Activated T-helper 2 cell treated with anti-CD3 and anti-CD28 coated beads, Interferon-gamma antibody, Interleukin-2, Interleukin-4, amounts not matched to agents 10 μg/mL and 5 μg/mL and 100 μg/mL, durations not matched to agents 14 hours and 24 hours and 36 hours (primary cell): ENCODE results near the gene CSNK2A1. TPM values are rescaled to one million over a fixed set of nuclear protein-coding genes. Genes with fewer than 3 reads are reported as not detected.
"Not testable (repeated sequence)": the region's sequence is repeated elsewhere in the genome, so short reads cannot be mapped to it uniquely, and the experiment has no call there.

Experiments used
- DNase-seq: peaks from one replicate; pipeline ENCODE4 v3.0.0; 2021; ENCODE audit warnings: low spot score
- H3K27ac Mint-ChIP-seq: one replicate; pipeline ENCODE4 v1.8.0; 2021; ENCODE audit warnings: mixed read lengths
- H3K27me3 Mint-ChIP-seq: one replicate; pipeline ENCODE4 v1.8.0; 2021; ENCODE audit warnings: low read depth, mixed read lengths
- H3K36me3 Mint-ChIP-seq: one replicate; pipeline ENCODE4 v1.8.0; 2021; ENCODE audit warnings: low read depth, mixed read lengths
- H3K4me1 Mint-ChIP-seq: one replicate; pipeline ENCODE4 v1.8.0; 2021; ENCODE audit warnings: low read depth, mixed read lengths
- H3K4me3 Mint-ChIP-seq: one replicate; pipeline ENCODE4 v1.8.0; 2021; ENCODE audit warnings: low read depth, mild to moderate bottlenecking, moderate library complexity, mixed read lengths
- H3K9me3 Mint-ChIP-seq: one replicate; pipeline ENCODE4 v1.8.0; 2021; ENCODE audit warnings: mixed read lengths
- intact Hi-C: fragments of 100-400 bp; cut with micrococcal nuclease; formaldehyde crosslinking; loops from one replicate; pipeline ENCODE4 v1.15.1; 2023
- total RNA-seq: library from RNA; stranded (reverse); gene quantifications from 2 replicates; pipeline ENCODE4 v1.2.3, GENCODE V29; 2022

CSNK2A1 gene
- total RNA-seq, 1 donor from 2014 or later = 169 TPM

DNA sequence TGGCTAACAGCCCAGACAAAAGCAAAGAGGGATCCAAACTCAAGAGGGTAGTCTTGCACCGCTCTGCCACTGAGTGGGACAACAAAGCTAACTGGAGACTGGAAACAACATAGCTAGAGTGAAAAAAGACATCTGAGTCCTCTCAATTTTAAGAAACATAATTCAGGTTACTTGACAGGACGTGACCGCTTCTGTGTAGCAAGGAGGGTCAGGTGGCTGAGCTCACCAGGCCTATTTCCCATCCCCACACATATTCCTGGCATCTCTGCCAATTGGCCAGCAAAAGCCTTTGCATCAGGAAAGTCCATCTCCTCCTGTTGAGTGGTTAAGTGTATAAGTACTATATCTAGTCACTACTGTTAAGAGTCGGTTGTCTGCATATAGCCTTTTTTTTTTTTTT is 55.9 kb downstream of the CSNK2A1 start:
- intact Hi-C loops = no loop called here
- no peaks in the 10 kb centered on the region for H3K27me3 Mint-ChIP-seq
- peaks cover 82% of the 10 kb centered on the region for H3K36me3 Mint-ChIP-seq
- H3K4me3 Mint-ChIP-seq = no peak overlapping the region
- DNase-seq = no peak
- no peaks in the 10 kb centered on the region for H3K9me3 Mint-ChIP-seq
- H3K27ac Mint-ChIP-seq = no peak overlapping the region
- H3K4me1 Mint-ChIP-seq = no peaks in the 10 kb centered on the region

DNA sequence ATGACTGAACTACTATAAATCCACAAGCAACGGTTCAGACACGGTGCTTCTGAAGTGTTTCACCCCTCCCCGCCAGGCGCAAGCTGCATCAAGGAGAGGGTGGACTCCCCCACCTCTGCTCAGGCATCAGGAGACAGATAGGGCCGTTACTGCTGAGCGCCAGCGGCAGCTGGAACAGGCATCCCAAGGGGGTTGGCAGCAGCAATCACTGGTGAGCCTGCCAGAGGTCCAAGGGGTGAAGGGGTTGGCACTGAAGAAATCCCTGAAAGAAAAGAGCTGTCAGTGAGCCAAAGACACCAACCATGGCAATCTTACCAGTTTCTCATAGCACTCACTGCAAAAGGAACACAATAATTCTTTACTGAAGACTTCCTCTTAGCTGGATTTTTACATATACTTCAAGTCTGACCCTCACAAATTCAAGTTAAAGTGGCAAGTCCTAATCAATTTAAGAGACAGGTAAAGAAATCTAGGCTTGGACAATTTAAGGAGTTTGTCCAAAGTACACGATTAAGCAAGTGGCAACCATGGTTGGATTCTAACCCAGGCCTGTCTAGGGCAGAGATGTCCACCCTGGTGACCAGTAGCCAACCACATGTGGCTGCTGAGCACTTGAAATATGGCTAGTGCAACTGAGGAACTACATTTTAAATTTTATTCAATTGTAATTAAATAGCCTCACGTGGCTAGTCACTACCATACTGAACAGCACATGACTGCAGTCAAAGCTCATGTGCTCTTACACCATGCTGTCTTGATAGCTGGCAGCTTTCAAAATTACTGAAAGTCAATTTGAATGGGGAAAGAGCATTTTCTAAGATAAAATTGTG is 59.6 kb downstream of the CSNK2A1 start:
- Mint-ChIP-seq H3K27me3 (no peaks in the 10 kb centered on the region), H3K27ac (no peak overlapping the region), H3K4me1 (peaks cover 4% of the 10 kb centered on the region), H3K9me3 (no peaks in the 10 kb centered on the region), H3K36me3 (peaks cover 81% of the 10 kb centered on the region), H3K4me3 (no peak overlapping the region)
- intact Hi-C loops = no loop called here
- no peak for DNase-seq

DNA sequence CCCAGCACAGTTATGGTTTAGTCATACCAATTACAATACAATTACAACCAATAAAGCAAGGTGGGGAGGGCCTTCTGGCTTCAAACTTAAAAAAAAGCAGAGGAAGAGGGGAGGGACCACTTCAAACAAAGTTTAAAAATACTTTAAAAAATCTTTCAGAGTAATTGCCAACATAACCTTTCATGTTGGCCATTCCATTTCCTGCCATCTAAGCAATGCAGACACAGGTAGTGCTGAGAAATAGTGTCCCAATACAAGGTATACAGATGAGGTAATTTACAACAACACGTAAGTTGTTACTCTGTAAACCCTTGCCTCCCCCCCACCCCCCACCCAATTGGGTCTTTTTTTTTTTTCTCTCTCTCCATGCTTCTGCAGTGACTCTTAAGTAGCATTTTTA is 62.4 kb downstream of the CSNK2A1 start:
- intact Hi-C loops = no loop called here
- H3K27ac Mint-ChIP-seq = no peak overlapping the region
- H3K27me3 Mint-ChIP-seq = no peaks in the 10 kb centered on the region

DNA sequence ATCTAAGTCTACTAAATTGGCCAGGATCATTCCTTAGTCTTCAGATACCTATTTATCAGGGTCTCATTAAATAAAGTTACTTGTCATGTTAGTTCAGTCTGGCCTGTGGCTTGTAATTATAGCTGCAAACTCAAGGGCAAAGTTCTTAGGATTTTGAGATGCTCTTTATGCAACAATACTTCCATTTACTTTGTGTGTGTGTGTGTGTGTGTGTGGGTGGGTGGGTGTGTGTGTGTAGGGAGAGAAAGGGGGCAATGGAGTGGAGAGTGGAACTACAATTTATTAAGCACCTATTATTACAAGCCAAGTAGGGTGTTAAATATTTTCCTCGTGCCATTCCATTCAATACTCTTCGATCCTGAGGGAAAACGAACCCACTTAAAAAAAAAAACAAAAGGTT is 63.5 kb downstream of the CSNK2A1 start:
- no peaks in the 10 kb centered on the region for H3K9me3 Mint-ChIP-seq
- no peak overlapping the region for H3K27ac Mint-ChIP-seq
- H3K4me1 Mint-ChIP-seq = peaks cover 9% of the 10 kb centered on the region
- intact Hi-C loops = no loop called here
- no peaks in the 10 kb centered on the region for H3K27me3 Mint-ChIP-seq
- H3K4me3 Mint-ChIP-seq = no peak overlapping the region
- DNase-seq = no peak
- H3K36me3 Mint-ChIP-seq = peaks cover 53% of the 10 kb centered on the region

More for the DNA sequence above, 62.4 kb downstream of the CSNK2A1 start:
- Mint-ChIP-seq H3K4me3 (no peak overlapping the region), H3K9me3 (no peaks in the 10 kb centered on the region), H3K4me1 (peaks cover 9% of the 10 kb centered on the region), H3K36me3 (peaks cover 63% of the 10 kb centered on the region)
- DNase-seq = no peak

DNA sequence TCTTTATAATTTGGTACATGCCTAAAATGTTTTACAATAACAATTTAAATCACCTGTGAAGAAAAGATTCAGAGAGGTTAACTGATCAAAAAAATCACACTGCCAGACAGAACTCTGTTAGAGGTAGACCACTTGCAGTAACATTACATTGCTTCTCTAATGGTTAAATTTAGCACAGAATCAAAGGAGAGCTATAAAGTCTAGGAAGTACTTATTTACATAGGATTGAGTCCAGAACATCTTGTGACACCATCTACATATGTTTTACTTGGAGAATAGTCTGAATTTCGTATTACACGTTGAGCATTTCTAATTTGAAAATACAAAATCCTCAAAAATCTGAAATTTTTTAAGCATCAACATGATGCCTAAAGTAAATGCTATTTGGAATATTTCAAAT is 64.1 kb downstream of the CSNK2A1 start:
- Mint-ChIP-seq H3K27me3 (no peaks in the 10 kb centered on the region), H3K4me1 (peaks cover 10% of the 10 kb centered on the region), H3K27ac (no peak overlapping the region), H3K9me3 (no peaks in the 10 kb centered on the region), H3K4me3 (no peak overlapping the region), H3K36me3 (peaks cover 53% of the 10 kb centered on the region)
- intact Hi-C loops = loop anchor here (1.0 to 5.0 kb wide), 4 partner anchors 17 to 125 kb away; partner anchors contain the start of genes RBCK1 and TBC1D20
- no peak for DNase-seq

DNA sequence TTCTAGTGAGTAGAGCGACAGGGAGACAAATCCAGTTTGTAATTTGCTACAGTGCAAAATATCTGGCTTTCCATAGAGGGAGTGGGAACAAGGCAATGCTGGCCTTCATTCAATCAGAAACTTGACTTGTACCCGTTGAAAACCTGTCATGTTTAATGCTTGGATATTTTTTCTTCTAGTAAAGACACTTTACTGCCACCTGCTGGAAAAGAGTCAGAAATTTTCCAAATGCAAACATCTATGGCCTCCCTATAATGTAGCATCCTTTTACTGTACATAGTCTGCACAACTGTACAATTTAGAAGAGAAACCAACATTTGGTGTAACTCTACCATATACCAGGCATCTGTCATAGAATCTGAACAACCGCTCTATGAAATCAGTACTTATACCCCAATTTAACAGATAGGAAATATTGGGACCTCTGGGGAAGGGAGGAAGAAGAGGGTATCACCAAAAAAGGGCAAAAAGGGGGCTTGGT is 64.6 kb downstream of the CSNK2A1 start:
- no peaks in the 10 kb centered on the region for H3K9me3 Mint-ChIP-seq
- intact Hi-C loops = loop anchor here (1.0 to 5.0 kb wide), 4 partner anchors 16 to 125 kb away; partner anchors contain the start of genes RBCK1 and TBC1D20
- H3K27ac Mint-ChIP-seq = no peak overlapping the region
- H3K36me3 Mint-ChIP-seq = peaks cover 52% of the 10 kb centered on the region
- no peak overlapping the region for H3K4me3 Mint-ChIP-seq
- H3K4me1 Mint-ChIP-seq = peaks cover 13% of the 10 kb centered on the region
- H3K27me3 Mint-ChIP-seq = no peaks in the 10 kb centered on the region
- no peak for DNase-seq

DNA sequence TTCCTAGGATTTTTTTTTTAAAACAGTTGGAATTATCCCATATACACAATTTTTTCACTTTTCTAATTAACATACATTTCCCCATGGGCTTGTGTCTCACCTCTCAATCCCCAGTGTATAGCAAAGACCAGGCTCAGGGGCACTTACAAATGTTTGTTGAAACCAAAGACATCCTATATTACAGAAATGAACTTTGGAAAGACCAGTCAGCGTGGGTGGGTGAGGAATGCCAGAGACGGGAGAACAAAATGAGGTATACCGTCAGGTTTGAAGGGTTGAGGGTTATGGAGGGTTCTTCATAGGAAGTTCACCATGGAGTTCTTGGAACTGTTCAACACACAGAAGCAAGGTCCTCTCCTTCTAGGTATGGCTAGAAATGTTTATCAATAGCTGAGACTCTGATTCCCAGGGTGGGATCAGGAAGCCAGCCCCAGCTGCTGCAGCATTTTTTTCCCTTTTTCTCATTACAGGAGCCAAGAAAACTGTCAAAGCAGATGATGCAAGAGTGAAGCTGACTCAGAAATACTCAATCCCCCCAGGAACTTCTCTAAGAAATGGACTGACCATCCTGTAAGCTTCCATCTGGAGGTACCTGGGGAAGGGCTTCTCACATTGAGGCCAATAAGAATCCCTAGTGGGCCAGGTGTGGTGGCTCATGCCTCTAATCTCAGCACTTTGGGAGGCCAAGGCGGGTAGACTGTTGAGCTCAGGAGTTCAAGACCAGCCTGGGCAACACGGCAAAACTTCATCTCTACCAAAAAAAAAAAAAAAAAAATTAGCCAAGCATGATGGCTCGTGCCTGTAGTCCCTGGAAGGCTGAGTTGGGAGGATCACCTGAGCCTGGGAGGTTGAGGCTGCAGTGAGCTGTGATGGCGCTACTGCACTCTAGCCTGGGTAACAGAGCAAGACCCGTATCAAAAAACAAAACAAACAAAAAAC is 65.3 kb downstream of the CSNK2A1 start:
- Mint-ChIP-seq H3K4me1 (peaks cover 13% of the 10 kb centered on the region), H3K4me3 (no peak overlapping the region), H3K27me3 (no peaks in the 10 kb centered on the region), H3K27ac (peak overlapping the region; percentile 56), H3K9me3 (no peaks in the 10 kb centered on the region), H3K36me3 (peaks cover 50% of the 10 kb centered on the region)
- DNase-seq = no peak
- intact Hi-C loops = loop anchor here (2.0 to 5.0 kb wide), 3 partner anchors 15 to 71 kb away; partner anchors contain the start of genes RBCK1 and TBC1D20

DNA sequence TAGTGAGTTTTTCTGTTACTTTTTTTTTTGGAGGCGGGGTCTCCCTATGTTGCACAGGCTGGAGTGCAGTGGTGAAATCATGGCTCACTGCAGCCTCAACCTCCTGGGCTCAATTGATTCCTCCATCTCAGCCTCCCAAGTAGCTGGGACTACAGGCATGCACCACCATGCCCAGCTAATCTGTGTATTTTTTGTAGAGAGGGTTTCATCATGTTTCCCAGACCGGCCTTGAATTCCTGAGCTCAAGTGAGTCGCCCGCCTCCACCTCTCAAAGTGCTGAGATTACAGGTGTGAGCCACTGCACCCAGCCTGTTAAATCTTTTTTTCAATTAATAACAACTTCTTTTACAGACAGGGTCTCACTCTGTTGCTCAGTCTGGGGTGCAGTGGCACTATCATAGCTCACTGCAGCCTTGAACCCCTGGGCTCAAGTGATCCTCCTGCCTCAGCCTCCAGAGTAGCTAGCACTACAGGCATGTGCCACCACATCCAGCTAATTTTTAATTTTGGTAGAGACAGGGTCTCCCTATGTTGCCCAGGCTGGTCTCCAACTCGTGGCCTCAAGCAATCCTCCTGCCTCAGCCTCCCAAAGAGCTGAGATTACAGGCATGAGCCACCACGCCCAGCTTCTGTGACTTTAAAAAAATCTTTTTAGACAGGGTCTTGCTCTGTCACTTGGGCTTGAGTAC is 66.9 kb downstream of the CSNK2A1 start:
- intact Hi-C loops = loop anchor here (5.0 kb wide), 1 partner anchor 69 kb away; the partner anchor contains the start of gene RBCK1
- not testable (repeated sequence) for H3K27me3 Mint-ChIP-seq, H3K9me3 Mint-ChIP-seq, DNase-seq, H3K4me3 Mint-ChIP-seq, H3K27ac Mint-ChIP-seq
- H3K4me1 Mint-ChIP-seq = peaks cover 15% of the 10 kb centered on the region
- H3K36me3 Mint-ChIP-seq = peaks cover 45% of the 10 kb centered on the region

DNA sequence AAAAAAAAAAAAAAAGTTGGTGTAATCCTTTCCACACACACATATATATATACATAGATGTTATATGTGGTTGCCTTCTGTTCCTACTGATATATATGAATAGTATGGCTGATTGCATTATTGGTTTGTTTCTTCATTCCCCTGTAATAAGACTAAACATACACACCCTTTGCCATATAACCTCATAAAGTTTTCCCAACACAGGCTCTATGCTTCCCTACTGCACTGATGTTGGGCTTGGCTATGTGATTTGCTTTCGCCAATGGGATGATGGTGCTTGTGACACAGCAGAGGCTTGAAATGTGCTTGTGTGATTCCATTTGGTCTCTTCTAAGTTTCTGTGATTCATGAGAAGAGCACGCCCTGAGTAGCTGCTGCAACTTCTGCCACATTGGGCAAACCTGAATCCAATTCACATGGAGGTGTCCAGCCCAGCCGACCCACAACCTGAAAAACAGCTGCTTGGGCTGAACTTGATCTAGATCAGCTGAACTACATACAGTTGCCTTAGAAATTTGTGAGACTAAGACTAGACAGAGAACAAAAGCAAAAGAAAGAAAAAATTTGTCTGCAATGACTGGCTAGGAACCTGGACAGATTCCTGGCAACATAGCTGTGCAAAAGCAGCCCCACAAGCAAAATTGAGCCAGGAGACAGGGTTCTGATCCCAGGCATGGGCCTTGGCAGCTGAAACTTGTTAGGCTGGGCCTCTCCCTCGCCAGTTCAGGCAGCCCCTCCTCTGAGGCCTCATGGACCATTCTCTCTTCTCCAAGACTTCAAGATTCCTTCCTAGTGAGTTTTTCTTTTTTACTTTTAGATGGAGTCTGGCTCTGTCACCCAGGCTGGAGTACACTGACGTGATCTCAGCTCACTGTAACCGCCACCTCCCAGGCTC is 67.9 kb downstream of the CSNK2A1 start:
- H3K27me3 Mint-ChIP-seq = no peaks in the 10 kb centered on the region
- no peak for DNase-seq
- H3K4me3 Mint-ChIP-seq = no peak overlapping the region
- peaks cover 15% of the 10 kb centered on the region for H3K4me1 Mint-ChIP-seq
- no peak overlapping the region for H3K27ac Mint-ChIP-seq
- peaks cover 44% of the 10 kb centered on the region for H3K36me3 Mint-ChIP-seq
- intact Hi-C loops = loop anchor here (5.0 kb wide), 1 partner anchor 68 kb away; the partner anchor contains the start of gene RBCK1
- H3K9me3 Mint-ChIP-seq = peaks cover under 1% of the 10 kb centered on the region

DNA sequence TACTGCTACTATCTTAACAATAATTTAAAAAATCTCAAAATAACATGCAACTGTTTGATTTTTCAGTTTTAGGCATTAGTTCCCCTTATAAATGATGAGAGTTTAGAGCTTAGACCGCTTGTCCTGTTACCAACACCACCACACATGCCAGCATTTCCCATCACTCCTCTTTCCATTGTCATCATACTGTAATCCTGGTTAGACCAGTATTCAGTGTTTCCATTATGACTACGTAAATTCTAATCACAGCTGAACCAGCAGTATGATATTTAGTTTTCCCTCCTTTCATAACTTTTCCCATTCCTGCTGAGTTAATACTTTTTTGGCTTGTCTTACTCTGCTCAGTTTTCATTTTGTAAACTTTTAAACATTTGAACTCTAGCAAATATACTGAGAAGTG is 69.0 kb downstream of the CSNK2A1 start:
- Mint-ChIP-seq H3K9me3 (peaks cover 12% of the 10 kb centered on the region), H3K36me3 (peaks cover 38% of the 10 kb centered on the region)
- intact Hi-C loops = no loop called here

DNA sequence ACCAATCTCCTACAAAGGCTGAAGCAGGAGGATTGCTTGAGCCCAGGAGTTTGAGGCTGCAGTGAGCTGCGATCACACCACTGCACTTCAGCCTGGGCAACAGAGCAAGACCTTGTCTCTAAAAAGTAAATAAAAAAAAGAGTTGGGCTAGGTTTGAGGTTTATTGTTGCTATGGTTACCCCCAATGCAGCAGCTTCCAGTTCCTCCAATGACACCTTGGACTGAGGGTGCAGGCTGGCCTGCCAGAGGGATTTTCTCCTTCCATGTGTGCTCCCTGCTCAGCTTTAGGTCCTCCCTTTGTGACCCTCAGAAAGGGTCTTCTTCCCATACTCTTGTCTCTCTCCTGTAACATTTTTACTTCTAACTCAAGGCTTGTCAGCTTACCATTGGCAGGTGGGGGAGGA is 70.7 kb downstream of the CSNK2A1 start:
- DNase-seq = no peak
- Mint-ChIP-seq H3K4me1 (peaks cover 6% of the 10 kb centered on the region), H3K9me3 (peaks cover 22% of the 10 kb centered on the region), H3K27ac (no peak overlapping the region), H3K4me3 (no peak overlapping the region), H3K36me3 (peaks cover 25% of the 10 kb centered on the region), H3K27me3 (no peaks in the 10 kb centered on the region)
- intact Hi-C loops = no loop called here

More for the DNA sequence above, 69.0 kb downstream of the CSNK2A1 start:
- Mint-ChIP-seq H3K4me3 (no peak overlapping the region), H3K4me1 (peaks cover 15% of the 10 kb centered on the region), H3K27ac (no peak overlapping the region), H3K27me3 (no peaks in the 10 kb centered on the region)
- DNase-seq = no peak
